ENCODE data around the gene SPTBN4. TPM values are rescaled to one million over a fixed set of nuclear protein-coding genes. Genes with fewer than 3 reads are reported as not detected.
"Not testable (repeated sequence)": the region's sequence is repeated elsewhere in the genome, so short reads cannot be mapped to it uniquely, and the experiment has no call there.

Gene SPTBN4
- total RNA-seq, 2 donors from 2014 or later: 0.21 to 0.25 TPM

- peaks cover 16% of the 10 kb centered on the region for H3K4me1 Mint-ChIP-seq
- H3K27me3 Mint-ChIP-seq: peaks cover 32% of the 10 kb centered on the region
- no peak for DNase-seq
- H3K9me3 ChIP-seq (ENCODE audit: control insufficient read depth, low read length, poor library complexity, severe bottlenecking): no peaks in the 10 kb centered on the region
- H3K4me3 Mint-ChIP-seq: no peak overlapping the region
- no peak for ATAC-seq
- H3K36me3 Mint-ChIP-seq (ENCODE audit: low read depth): peaks cover 12% of the 10 kb centered on the region
- H3K27ac Mint-ChIP-seq: no peak overlapping the region
Observed at GRCh38 chr19:40492274-40492673, 25.5 kb downstream of the SPTBN4 start.

- peak overlapping the region; percentile 24 for H3K27ac Mint-ChIP-seq
- peaks cover 22% of the 10 kb centered on the region for H3K27me3 Mint-ChIP-seq
- DNase-seq (no peak), ATAC-seq (no peak)
- peaks cover 12% of the 10 kb centered on the region for H3K36me3 Mint-ChIP-seq (ENCODE audit: low read depth)
- H3K4me3 Mint-ChIP-seq: no peak overlapping the region
- peaks cover 9% of the 10 kb centered on the region for H3K4me1 Mint-ChIP-seq
- no peaks in the 10 kb centered on the region for H3K9me3 ChIP-seq (ENCODE audit: control insufficient read depth, low read length, poor library complexity, severe bottlenecking)
Observed at GRCh38 chr19:40493778-40494177, 27.0 kb downstream of the SPTBN4 start.

- H3K27me3 Mint-ChIP-seq: peaks cover 22% of the 10 kb centered on the region
- DNase-seq (no peak), ATAC-seq (no peak)
- no peaks in the 10 kb centered on the region for H3K9me3 ChIP-seq (ENCODE audit: control insufficient read depth, low read length, poor library complexity, severe bottlenecking)
- H3K36me3 Mint-ChIP-seq (ENCODE audit: low read depth): peaks cover 12% of the 10 kb centered on the region
- no peak overlapping the region for H3K4me3 Mint-ChIP-seq
- H3K4me1 Mint-ChIP-seq: peaks cover 9% of the 10 kb centered on the region
- peak overlapping the region; percentile 24 for H3K27ac Mint-ChIP-seq
Observed at GRCh38 chr19:40494191-40494838, 27.5 kb downstream of the SPTBN4 start.

- Mint-ChIP-seq H3K4me3 (no peak overlapping the region), H3K36me3 (ENCODE audit: low read depth) (peaks cover 16% of the 10 kb centered on the region)
Observed at GRCh38 chr19:40497214-40497613, 30.4 kb downstream of the SPTBN4 start.

GRCh38 chr19:40499320-40499719, 32.5 kb downstream of the SPTBN4 start:
- H3K27ac Mint-ChIP-seq: no peak overlapping the region
- H3K4me1 Mint-ChIP-seq: peaks cover 14% of the 10 kb centered on the region
- ATAC-seq: no peak
- no peak overlapping the region for H3K4me3 Mint-ChIP-seq
- DNase-seq: no peak
- peaks cover 35% of the 10 kb centered on the region for H3K27me3 Mint-ChIP-seq
- peaks cover 12% of the 10 kb centered on the region for H3K36me3 Mint-ChIP-seq (ENCODE audit: low read depth)
- no peaks in the 10 kb centered on the region for H3K9me3 ChIP-seq (ENCODE audit: control insufficient read depth, low read length, poor library complexity, severe bottlenecking)

More at GRCh38 chr19:40497214-40497613, 30.4 kb downstream of the SPTBN4 start:
- no peak overlapping the region for H3K27ac Mint-ChIP-seq
- peaks cover 32% of the 10 kb centered on the region for H3K27me3 Mint-ChIP-seq
- H3K9me3 ChIP-seq (ENCODE audit: control insufficient read depth, low read length, poor library complexity, severe bottlenecking): no peaks in the 10 kb centered on the region
- no peak for DNase-seq
- no peak for ATAC-seq
- peaks cover 7% of the 10 kb centered on the region for H3K4me1 Mint-ChIP-seq

GRCh38 chr19:40500678-40501530, 34.1 kb downstream of the SPTBN4 start:
- not testable (repeated sequence) for H3K27ac Mint-ChIP-seq; H3K9me3 ChIP-seq (ENCODE audit: control insufficient read depth, low read length, poor library complexity, severe bottlenecking); DNase-seq; H3K36me3 Mint-ChIP-seq (ENCODE audit: low read depth); H3K4me3 Mint-ChIP-seq; ATAC-seq
- Mint-ChIP-seq H3K4me1 (peaks cover 16% of the 10 kb centered on the region), H3K27me3 (peaks cover 28% of the 10 kb centered on the region)

- Mint-ChIP-seq H3K4me1 (peaks cover 16% of the 10 kb centered on the region), H3K27ac (no peak overlapping the region), H3K27me3 (peaks cover 30% of the 10 kb centered on the region), H3K36me3 (ENCODE audit: low read depth) (peaks cover 7% of the 10 kb centered on the region), H3K4me3 (no peak overlapping the region)
- no peak for ATAC-seq
- no peaks in the 10 kb centered on the region for H3K9me3 ChIP-seq (ENCODE audit: control insufficient read depth, low read length, poor library complexity, severe bottlenecking)
- no peak for DNase-seq
Observed at GRCh38 chr19:40501599-40501998, 34.8 kb downstream of the SPTBN4 start.

GRCh38 chr19:40502081-40502480, 35.3 kb downstream of the SPTBN4 start:
- Mint-ChIP-seq H3K27ac (no peak overlapping the region), H3K4me3 (no peak overlapping the region), H3K36me3 (ENCODE audit: low read depth) (peaks cover 7% of the 10 kb centered on the region), H3K4me1 (peaks cover 16% of the 10 kb centered on the region), H3K27me3 (peaks cover 29% of the 10 kb centered on the region)
- H3K9me3 ChIP-seq (ENCODE audit: control insufficient read depth, low read length, poor library complexity, severe bottlenecking): no peaks in the 10 kb centered on the region
- DNase-seq (no peak), ATAC-seq (no peak)

- no peak overlapping the region for H3K4me3 Mint-ChIP-seq
- no peak overlapping the region for H3K27ac Mint-ChIP-seq
- DNase-seq (no peak), ATAC-seq (no peak)
- H3K9me3 ChIP-seq (ENCODE audit: control insufficient read depth, low read length, poor library complexity, severe bottlenecking): no peaks in the 10 kb centered on the region
- H3K4me1 Mint-ChIP-seq: peaks cover 17% of the 10 kb centered on the region
- H3K36me3 Mint-ChIP-seq (ENCODE audit: low read depth): peaks cover 7% of the 10 kb centered on the region
- H3K27me3 Mint-ChIP-seq: peaks cover 25% of the 10 kb centered on the region
Observed at GRCh38 chr19:40502647-40503319, 36.0 kb downstream of the SPTBN4 start.

- DNase-seq (no peak), ATAC-seq (no peak)
- Mint-ChIP-seq H3K4me1 (peaks cover 18% of the 10 kb centered on the region), H3K36me3 (ENCODE audit: low read depth) (peaks cover 7% of the 10 kb centered on the region), H3K27ac (no peak overlapping the region), H3K4me3 (no peak overlapping the region), H3K27me3 (peaks cover 25% of the 10 kb centered on the region)
- no peaks in the 10 kb centered on the region for H3K9me3 ChIP-seq (ENCODE audit: control insufficient read depth, low read length, poor library complexity, severe bottlenecking)
Observed at GRCh38 chr19:40503320-40503695, 36.5 kb downstream of the SPTBN4 start.

GRCh38 chr19:40506099-40506498, 39.3 kb downstream of the SPTBN4 start:
- ATAC-seq (no peak), DNase-seq (no peak)
- Mint-ChIP-seq H3K36me3 (ENCODE audit: low read depth) (peaks cover 7% of the 10 kb centered on the region), H3K4me1 (peaks cover 21% of the 10 kb centered on the region), H3K27ac (peak overlapping the region; percentile 16), H3K27me3 (peaks cover 36% of the 10 kb centered on the region), H3K4me3 (no peak overlapping the region)
- H3K9me3 ChIP-seq (ENCODE audit: control insufficient read depth, low read length, poor library complexity, severe bottlenecking): no peaks in the 10 kb centered on the region

- H3K4me1 Mint-ChIP-seq: peaks cover 18% of the 10 kb centered on the region
Observed at GRCh38 chr19:40507892-40508291, 41.1 kb downstream of the SPTBN4 start.

GRCh38 chr19:40508739-40509260, 42.0 kb downstream of the SPTBN4 start:
- Mint-ChIP-seq H3K4me3 (no peak overlapping the region), H3K27ac (no peak overlapping the region), H3K36me3 (ENCODE audit: low read depth) (peaks cover 15% of the 10 kb centered on the region), H3K27me3 (peaks cover 39% of the 10 kb centered on the region), H3K4me1 (peaks cover 15% of the 10 kb centered on the region)
- no peaks in the 10 kb centered on the region for H3K9me3 ChIP-seq (ENCODE audit: control insufficient read depth, low read length, poor library complexity, severe bottlenecking)
- no peak for DNase-seq
- no peak for ATAC-seq

More at GRCh38 chr19:40507892-40508291, 41.1 kb downstream of the SPTBN4 start:
- no peaks in the 10 kb centered on the region for H3K9me3 ChIP-seq (ENCODE audit: control insufficient read depth, low read length, poor library complexity, severe bottlenecking)
- H3K4me3 Mint-ChIP-seq: no peak overlapping the region
- DNase-seq (no peak), ATAC-seq (no peak)
- H3K27ac Mint-ChIP-seq: no peak overlapping the region
- H3K27me3 Mint-ChIP-seq: peaks cover 37% of the 10 kb centered on the region
- peaks cover 15% of the 10 kb centered on the region for H3K36me3 Mint-ChIP-seq (ENCODE audit: low read depth)
